Progenitor cell of endocrine pancreas (in vitro differentiated cells): ENCODE data around the gene NYAP2. TPM values are rescaled to one million over a fixed set of nuclear protein-coding genes. Genes with fewer than 3 reads are reported as not detected.

Source experiments
- DNase-seq: peaks from one replicate; pipeline ENCODE4 v3.0.0; 2021; ENCODE audit warnings: low spot score; ENCODE audit not compliant: unreplicated experiment
- H3K27ac Mint-ChIP-seq: 2 replicates; pipeline ENCODE4 v1.8.0; 2021; ENCODE audit warnings: mild to moderate bottlenecking, moderate library complexity, mixed read lengths
- H3K27me3 Mint-ChIP-seq: 2 replicates; pipeline ENCODE4 v1.8.0; 2021; ENCODE audit warnings: mixed read lengths
- H3K36me3 Mint-ChIP-seq: 2 replicates; pipeline ENCODE4 v1.8.0; 2022; ENCODE audit warnings: mixed read lengths; ENCODE audit not compliant: insufficient read depth
- H3K4me1 Mint-ChIP-seq: 2 replicates; pipeline ENCODE4 v1.8.0; 2021; ENCODE audit warnings: low read depth, mixed read lengths
- H3K4me3 Mint-ChIP-seq: 2 replicates; pipeline ENCODE4 v1.8.0; 2021; ENCODE audit warnings: low read depth, mild to moderate bottlenecking, moderate library complexity, mixed read lengths
- H3K9me3 Mint-ChIP-seq: 2 replicates; pipeline ENCODE4 v1.8.0; 2021; ENCODE audit warnings: low read depth, mixed read lengths
- CTCF ChIP-seq: fragments of 200-600 bp; sonication (generic); IDR thresholded peaks from one replicate; pipeline ENCODE4 v1.5.0; 2021; ENCODE audit warnings: antibody characterized with exemption, mild to moderate bottlenecking; ENCODE audit not compliant: unreplicated experiment
- long read RNA-seq: library from polyadenylated mRNA; unstranded; transcript quantifications from one replicate; pipeline ENCODE4 v2.0.0, GENCODE V29; 2020
- total RNA-seq: library from RNA; stranded (reverse); gene quantifications from 2 replicates; pipeline ENCODE4 v1.2.1, GENCODE V29; 2021

The NYAP2 gene
- 0.10 TPM in 1 of 2 replicates, not detected in the other for total RNA-seq
- long read RNA-seq, partial matches to known transcripts = 1 of 1 reads
- long read RNA-seq, other reads (novel, unspliced or antisense) = 0 of 1 reads

GRCh38 chr2:225399504-225399903 lies at the start of gene NYAP2:
NYAP2 (plus strand) TSS chr2:225399710; CDS start chr2:225408881, 9,171 bp downstream.
- H3K9me3 Mint-ChIP-seq = no peaks in the 10 kb centered on the region
- TF ChIP-seq CTCF = no peak
- peaks cover 31% of the 10 kb centered on the region for H3K27me3 Mint-ChIP-seq
- no peak within 1 kb of the TSS for H3K4me3 Mint-ChIP-seq
- H3K36me3 Mint-ChIP-seq = no peaks in the 10 kb centered on the region
- H3K4me1 Mint-ChIP-seq = no peaks in the 10 kb centered on the region
- no peak for DNase-seq
- no peak within 1 kb of the TSS for H3K27ac Mint-ChIP-seq

GRCh38 chr2:225353579-225354085 lies 45.9 kb upstream of the NYAP2 start:
- Mint-ChIP-seq H3K27me3 (peaks cover 6% of the 10 kb centered on the region), H3K36me3 (no peaks in the 10 kb centered on the region), H3K4me3 (no peak overlapping the region), H3K4me1 (no peaks in the 10 kb centered on the region), H3K27ac (no peak overlapping the region), H3K9me3 (no peaks in the 10 kb centered on the region)
- DNase-seq = no peak
- TF ChIP-seq CTCF = no peak

- no peak for DNase-seq
- Mint-ChIP-seq H3K4me1 (no peaks in the 10 kb centered on the region), H3K36me3 (no peaks in the 10 kb centered on the region), H3K4me3 (no peak overlapping the region), H3K27ac (no peak overlapping the region), H3K27me3 (peaks cover 6% of the 10 kb centered on the region), H3K9me3 (no peaks in the 10 kb centered on the region)
- TF ChIP-seq CTCF = no peak
These were observed 45.2 kb upstream of the NYAP2 start for GRCh38 chr2:225354281-225354774.

GRCh38 chr2:225355788-225356187 lies 43.7 kb upstream of the NYAP2 start:
- H3K27me3 Mint-ChIP-seq = peaks cover 6% of the 10 kb centered on the region
- no peak for DNase-seq
- no peaks in the 10 kb centered on the region for H3K36me3 Mint-ChIP-seq
- H3K4me3 Mint-ChIP-seq = no peak overlapping the region
- H3K27ac Mint-ChIP-seq = no peak overlapping the region
- no peaks in the 10 kb centered on the region for H3K9me3 Mint-ChIP-seq
- TF ChIP-seq CTCF = no peak
- H3K4me1 Mint-ChIP-seq = no peaks in the 10 kb centered on the region

- no peaks in the 10 kb centered on the region for H3K4me1 Mint-ChIP-seq
These were observed 32.8 kb upstream of the NYAP2 start for GRCh38 chr2:225366731-225367130.

More at GRCh38 chr2:225366731-225367130, 32.8 kb upstream of the NYAP2 start:
- no peak overlapping the region for H3K4me3 Mint-ChIP-seq
- DNase-seq = no peak
- no peaks in the 10 kb centered on the region for H3K36me3 Mint-ChIP-seq
- no peaks in the 10 kb centered on the region for H3K27me3 Mint-ChIP-seq
- H3K9me3 Mint-ChIP-seq = no peaks in the 10 kb centered on the region
- no peak overlapping the region for H3K27ac Mint-ChIP-seq
- no peak for TF ChIP-seq CTCF
